Activated naive CD4-positive, alpha-beta T cell treated with anti-CD3 and anti-CD28 coated beads, Interleukin-2, amount 50 U/mL, for 16 hours (primary cell): ENCODE measurements around the gene FBXO38.

Experiments
- DNase-seq: peaks from one replicate; pipeline ENCODE4 v3.0.0-alpha.2; 2020

Gene FBXO38, protein sequence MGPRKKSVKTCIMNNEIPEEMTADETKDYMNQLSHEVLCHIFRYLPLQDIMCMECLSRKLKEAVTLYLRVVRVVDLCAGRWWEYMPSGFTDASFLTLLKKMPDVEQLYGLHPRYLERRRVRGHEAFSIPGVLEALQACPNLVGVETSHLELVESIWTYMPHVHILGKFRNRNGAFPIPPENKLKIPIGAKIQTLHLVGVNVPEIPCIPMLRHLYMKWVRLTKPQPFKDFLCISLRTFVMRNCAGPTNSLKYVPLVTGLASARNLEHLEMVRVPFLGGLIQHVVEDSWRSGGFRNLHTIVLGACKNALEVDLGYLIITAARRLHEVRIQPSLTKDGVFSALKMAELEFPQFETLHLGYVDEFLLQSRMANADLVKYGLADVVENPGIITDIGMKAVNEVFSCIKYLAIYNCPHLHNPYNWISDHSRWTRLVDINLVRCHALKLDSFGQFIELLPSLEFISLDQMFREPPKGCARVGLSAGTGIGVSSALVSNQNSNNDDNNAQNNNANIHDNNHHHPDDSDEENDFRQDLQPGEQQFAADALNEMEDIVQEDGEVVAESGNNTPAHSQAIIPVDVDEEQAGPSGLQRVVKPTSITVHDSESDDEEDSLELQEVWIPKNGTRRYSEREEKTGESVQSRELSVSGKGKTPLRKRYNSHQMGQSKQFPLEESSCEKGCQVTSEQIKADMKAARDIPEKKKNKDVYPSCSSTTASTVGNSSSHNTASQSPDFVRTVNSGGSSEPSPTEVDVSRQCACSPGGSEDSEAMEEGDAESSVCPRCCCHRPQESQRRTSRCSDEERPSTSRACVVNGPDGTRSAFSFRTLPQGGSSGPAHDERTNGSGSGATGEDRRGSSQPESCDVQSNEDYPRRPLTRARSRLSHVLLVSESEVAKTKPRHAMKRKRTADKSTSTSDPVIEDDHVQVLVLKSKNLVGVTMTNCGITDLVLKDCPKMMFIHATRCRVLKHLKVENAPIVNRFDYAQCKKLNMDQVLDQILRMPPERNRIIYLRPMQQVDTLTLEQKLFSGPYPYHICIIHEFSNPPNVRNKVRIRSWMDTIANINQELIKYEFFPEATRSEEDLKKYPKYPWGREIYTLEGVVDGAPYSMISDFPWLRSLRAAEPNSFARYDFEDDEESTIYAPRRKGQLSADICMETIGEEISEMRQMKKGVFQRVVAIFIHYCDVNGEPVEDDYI

DNA sequence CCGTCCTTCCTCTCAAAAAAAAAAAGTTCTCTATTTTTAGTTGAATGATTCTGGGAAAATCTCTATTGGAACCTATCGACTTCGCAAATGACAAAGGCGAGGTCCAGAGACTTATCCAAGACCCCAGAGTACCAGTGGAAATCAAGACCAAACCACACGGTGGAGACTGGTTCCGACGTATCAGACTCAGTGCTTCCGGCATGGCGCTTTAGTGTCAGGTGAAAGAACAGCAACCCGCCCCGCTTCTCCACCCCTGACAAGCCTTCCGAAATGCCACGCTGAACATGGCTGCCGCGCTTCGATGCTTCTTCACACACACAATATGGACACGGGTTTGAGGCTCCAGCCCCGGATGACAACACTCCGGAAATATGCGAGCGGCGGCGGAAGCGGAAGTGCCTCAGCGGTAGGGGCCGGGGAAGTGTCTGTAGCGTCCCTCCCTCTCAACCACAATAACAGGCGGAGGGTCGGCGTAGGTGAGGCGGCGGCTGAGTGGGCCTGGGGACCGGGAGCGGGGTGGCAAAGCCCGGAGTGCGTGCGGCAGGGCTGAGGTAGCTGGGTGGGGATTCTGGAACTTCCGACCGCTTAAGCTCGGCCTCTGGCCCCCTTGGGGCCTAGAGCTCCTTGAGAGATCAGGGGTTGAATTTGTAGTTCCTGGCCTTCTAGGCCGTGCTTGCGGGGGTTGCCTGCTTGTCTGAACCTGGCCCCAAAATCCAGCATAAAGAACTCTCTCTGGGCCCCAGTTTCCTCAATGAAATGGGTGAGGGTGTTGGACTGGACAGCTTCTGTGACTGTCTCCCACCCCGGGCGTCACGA, at the start of gene FBXO38:
FBXO38 (plus strand) TSS at position 395 of the 816 bp plus-strand sequence. CDS start 10,819 bp downstream, outside the sequence.
- peak; percentile 97 for DNase-seq

DNA sequence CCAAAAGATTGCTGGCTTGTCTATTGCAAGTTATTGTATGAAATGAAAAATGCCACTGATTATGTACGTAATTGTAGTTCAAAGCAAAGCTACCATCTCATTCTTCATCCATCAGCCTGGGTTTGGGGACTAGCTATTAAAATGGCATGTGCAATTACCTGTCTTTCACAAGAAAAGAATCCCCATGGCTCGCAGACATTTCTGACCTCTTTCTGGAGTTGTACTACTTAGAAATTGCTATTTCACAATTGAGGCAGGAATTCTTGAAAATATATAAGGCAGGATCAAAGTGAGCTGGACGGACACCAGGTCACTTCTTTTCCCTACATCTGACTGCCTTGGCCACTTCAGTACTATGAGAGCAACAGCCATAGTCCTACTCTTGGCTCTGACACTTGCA, 48.5 kb upstream of the FBXO38 start, which contains the start of gene SPINK9:
SPINK9 (plus strand) TSS at position 301 of the 400 bp plus-strand sequence; CDS start at position 356, 55 bp downstream.
- no peak for DNase-seq

DNA sequence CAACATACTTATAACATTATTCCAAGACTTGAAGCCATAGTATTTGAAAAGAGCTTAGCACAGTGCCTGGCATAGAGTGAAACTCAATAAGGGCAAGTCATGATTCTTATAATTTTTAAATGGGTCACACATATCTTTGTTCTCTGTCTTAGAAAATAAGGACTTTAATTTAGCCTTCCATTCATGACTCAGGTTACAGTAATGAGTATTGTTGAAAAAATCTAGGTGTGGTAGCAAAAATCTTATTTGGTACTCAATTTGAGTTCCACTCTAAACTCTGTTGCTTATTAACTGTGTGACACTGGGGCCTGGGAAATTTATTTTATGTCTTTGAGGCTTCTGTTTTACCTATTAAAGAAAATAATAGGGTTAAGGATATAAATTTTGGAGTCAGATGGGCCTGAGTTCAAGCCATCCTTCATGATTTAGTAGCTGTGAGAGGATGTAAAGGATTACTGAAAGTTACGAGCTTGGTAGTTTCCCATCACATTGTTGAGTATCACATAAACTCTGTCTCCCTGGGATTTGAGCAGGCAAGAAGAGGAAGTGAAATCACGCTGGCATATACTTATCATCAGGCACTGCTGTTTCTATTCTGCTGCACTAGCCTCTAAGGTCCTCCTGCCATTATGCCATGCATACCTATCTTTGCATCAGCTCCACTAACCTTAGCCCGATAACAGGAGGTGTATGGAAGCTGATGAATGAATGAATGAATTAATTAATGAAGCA, 46.9 kb upstream of the FBXO38 start:
- no peak for DNase-seq

DNA sequence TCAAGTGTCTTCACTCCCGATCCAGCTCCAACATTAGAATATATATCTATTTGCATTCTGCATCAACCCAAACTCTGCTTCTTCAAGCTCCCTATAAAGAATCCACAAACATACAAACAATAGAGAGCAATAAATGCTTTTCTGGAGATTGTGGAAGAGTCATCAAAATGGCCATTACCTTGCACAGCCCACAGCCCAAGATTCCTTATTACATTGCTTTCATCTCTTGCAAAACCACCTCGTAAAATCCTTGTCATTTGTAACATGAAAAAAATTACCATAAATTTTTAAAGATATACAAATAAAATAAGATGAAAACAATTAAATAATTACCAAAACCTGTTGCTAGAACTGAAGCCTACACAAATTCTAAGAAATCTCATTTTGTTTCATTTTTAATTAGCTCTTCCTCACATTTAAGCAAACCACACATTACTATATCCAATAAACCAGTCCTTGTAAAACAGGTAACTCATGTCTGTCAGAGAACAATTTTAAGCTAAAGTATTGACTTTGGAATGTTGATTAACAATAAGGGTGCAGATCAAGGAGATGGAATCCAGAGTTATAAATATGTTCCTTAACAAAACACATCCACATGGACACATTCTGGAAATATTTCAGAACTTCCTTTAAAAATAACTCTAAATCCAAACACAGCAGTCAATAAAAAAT, 41.2 kb upstream of the FBXO38 start:
- no peak for DNase-seq

DNA sequence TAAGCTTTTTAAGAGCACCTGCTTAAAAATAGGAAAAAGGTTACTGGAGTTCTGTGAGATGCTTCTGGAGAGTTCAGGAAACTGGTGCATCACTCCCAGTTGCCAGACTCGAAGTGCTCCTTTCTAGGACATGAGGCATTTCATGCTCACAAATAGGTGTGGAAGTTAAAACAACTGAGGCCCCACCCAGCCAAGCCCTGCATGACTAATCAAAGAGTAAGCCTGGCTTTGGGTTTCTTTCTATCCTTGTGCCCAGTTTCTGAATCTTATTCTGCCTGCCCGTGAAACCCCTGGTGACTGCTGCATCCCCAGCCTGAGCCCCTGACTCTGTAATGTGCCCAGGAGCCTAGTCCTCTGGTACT, 40.7 kb upstream of the FBXO38 start:
- no peak for DNase-seq

DNA sequence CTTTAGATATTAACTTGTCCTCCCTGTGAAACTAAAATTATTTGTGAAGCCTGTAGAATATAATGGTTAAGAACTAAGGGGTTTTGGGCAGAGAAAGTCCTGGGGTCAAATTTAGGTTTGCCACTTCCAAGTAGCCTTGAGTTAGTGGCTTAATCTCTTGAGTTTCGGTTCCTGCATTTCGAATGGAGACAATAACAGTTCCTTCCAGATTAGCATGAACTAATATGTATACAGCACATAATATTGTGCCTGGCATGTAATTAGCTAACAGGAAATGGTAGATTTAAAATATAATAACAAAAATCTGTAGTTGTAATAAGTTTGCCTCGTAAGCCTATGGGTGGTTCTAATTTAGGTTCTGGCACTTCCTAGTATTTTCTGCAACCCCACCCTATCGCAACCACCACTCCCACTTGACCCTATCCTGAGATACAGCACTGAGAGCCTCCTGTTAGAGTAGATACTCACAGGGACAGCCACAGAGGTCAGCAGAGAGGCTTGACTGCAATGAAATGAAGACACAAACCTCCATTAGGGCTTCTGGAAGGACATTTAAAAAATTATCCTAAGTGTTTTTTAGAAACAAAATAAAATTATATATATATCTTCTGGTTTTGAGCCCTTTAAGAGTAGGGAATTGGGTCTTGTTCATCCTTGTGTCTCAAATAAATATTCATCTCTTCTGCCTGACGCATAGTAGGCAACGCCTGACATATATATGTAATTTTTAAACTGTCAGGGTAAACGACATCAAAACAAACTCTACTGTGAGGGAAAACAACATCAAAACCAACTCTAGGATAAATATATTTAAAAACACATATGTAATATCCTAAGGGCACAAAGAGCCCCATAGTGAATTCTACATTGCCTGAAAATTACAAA, 39.9 kb upstream of the FBXO38 start:
- no peak for DNase-seq

DNA sequence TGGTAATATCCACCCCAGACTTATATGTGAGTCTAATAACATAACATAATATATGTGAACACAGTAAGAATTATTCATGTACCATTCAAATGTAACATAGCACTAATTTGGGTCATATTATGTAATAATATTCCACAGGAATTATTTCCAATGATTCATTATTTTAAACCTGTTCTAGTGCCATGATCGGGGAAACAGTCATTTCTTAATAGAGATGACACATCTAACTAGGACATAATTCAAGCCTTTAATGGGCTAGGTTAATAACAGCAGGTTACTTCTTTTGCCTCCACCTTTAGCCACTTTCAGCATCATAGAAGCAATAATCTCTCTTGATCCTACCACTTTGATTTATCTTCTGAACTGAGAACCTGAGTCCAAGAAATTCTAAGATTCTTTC, 36.1 kb upstream of the FBXO38 start:
- DNase-seq, result no peak

DNA sequence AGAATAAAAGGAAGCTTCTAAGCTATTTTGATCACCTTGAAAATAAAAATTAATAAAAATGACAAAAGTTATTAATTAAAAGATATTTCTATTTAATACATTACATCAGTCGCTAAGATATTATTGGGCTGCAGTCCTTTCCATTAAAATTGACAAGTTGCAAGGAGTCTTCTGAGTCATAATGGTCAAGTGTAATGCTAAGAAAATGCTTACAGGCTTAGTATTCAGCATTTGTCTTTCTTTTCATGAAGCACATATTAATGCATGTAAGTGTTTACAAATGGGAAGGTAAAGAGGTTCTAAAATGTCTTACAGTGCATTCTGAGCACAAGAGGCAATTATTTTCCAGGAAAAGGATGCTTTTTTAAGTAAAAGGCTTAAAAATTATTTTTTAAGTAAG, 31.1 kb upstream of the FBXO38 start:
- DNase-seq, result no peak

DNA sequence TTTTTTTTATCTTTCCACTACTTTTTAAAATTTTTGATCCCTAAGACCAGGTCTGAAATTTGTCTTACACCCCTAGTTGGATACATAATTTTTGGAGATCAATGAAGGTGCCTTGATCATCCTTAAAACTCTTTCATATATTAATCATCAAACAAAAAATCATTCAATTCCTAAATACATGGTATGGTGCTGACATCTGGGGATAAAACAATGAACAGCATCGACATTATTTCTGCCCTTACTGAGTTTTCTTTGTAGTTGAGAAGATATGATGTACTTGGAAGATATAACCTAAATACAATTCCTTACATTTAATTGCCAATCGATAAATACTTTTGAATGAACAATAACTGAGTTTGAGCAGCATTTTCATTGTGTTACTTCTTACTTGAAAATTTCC, 30.1 kb upstream of the FBXO38 start:
- DNase-seq, result no peak

DNA sequence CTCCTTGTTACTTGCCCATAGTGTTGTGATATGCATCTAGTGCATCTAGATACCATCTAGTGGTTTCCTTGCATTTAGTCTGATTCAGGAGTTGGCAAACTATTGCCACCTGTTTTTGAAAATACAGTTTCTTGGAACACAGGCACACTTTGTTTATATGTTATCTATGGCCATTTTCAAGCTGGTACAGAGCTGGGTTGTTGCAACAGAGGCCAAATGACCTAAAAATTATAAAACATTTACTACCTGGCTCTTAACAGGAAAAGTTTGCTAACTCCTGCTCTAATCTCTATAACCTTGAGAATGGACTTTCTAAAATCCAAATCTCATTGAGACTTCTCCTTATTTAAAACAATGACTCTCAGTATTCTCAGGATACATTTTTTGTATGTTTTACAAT, 19.4 kb upstream of the FBXO38 start:
- DNase-seq, result no peak

DNA sequence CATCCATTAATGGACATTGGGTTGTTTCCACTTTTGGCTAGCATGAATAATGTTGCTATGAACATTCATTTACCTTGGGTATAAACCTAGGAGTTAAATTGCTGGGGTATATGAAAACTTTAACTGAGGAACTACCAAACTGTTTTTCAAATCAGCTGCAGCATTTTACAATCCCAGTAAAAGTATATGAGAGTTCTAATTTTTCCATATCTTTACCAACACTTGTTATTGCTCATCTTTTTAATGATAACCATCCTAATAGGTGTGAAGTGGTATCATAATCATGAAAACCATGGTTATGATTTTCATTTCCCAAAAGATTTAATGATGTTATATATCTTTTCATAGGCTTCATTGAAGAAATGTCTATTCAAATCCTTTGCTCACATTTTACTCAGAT, 15.5 kb upstream of the FBXO38 start:
- no peak for DNase-seq

DNA sequence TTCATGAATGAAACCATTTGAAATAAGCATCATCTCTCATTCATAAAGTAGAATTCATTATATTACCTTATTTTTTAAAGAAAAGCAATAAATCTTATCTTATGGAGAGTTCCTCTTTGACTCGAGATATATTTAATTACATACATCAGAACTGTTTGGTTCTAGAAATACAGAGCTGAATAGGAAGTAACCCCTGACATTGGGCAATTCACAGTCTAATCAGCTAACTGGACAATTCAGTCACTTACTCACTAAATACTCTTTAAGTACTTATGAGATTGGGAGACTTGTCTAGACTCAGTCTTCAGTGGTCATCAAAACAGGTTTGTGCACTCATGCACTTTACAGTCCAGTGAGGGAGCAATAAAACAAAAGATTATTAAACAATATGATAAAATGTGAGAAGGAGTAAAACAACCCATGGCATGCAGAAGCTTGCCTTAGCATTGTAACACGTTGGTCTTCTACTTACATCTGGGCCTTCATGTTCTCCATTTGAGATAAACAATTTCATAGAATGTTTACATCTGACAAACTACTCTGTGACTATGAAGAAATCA, 11.5 kb upstream of the FBXO38 start:
- no peak for DNase-seq

DNA sequence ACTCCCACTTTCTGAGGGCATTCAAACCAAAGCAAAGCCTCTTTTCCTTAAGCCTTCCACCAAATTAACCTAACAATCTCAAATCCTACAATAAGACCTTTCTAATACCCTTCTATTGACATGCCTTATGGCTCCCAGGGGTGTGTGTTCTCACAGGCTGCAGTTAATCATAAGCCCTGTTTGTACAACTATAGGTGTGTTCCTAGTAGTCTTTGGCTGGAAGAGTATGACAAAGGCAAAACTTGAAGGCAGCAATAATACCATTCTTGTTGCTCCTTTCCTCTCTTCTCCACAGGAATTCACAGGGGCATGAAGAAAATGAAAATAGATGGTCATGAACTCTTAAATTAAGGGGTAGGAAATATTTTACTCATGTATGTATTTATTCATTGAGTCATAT, 10.9 kb upstream of the FBXO38 start:
- DNase-seq, result no peak

DNA sequence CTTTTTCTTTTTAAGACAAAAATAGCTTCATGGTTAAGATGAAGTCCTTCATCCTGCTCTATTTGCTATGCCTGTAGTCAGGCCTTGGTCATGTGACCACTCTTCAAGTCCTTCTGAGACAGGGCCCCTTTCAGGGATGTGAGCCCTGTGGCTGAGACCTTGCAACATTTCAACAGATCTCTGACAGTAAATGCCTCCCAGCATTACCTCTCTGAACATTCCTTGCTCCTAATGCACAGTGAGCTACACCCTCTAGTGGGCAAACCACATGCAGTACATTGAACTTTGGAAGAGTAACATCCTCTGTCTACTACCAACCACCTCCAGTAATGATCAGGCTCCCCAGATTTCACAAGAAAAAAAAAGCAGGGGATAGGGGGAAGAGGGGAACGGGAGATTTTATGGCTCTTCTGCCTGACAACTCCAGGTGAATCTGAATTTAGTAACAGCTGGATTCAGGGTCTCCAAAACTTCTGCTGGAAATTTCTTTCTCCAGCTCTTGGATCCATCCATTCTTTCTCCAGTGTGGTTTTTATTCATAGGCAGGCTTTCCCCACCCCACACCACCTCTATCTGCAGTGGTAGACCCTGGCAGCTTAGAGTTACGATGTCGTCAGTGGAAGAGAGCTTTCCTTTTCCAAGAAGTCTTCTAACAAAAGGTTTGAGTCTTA, 8.9 kb upstream of the FBXO38 start:
- no peak for DNase-seq

DNA sequence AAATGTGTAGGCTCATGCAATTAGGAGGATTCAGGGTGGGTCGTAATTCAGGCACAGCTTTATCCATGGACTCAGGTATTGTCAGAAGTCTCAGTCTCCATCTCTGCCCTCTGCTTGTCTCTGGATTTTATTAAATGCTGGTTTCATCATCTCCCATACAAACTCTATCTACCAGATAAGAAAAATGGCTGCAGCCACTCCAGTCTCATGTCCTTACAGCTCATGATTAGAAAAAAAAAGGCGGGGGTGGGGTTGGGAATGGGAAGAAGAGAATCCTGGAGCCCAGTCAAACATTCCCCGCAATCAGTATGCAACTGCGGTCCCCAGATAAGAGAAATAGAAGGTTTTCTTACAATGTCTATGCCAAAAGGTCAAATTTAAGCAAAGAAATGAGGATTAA, 7.6 kb upstream of the FBXO38 start:
- no peak for DNase-seq

DNA sequence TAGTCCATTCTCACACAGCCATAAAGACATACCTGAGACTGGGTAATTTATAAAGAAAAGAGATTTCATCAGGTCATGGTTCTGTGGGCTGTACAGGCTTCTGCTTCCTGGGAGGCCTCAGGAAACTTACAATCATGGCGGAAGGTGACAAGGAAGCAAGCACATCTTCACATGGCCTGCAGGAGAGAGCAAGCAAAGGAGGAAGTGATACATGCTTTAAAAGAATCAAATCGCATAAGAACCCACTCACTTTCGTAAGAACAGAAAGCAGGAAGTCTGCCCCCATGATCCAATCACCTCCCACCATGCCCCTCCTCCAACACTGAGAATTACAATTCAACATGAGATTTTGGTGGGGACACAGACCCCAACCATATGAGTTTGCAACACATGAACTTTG, 5.1 kb upstream of the FBXO38 start:
- no peak for DNase-seq

DNA sequence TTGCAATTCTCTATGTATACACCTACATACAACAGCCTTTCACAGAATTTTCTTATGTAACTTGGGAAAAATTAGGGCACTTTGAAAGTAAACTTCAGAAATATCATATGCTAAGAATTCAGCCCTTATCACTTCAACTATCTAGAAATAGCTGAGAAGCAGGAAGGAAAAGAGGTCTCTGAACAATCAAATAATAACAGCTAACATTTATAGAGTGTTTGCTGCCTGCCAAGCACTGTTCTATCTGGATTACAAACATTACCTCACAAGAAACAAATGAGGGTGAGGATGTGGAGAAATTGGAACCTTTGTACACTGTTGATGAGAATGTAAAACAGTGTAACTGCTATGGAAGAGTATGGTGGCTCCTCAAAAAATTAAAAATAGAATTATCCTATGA, 4.4 kb upstream of the FBXO38 start:
- DNase-seq, result no peak

DNA sequence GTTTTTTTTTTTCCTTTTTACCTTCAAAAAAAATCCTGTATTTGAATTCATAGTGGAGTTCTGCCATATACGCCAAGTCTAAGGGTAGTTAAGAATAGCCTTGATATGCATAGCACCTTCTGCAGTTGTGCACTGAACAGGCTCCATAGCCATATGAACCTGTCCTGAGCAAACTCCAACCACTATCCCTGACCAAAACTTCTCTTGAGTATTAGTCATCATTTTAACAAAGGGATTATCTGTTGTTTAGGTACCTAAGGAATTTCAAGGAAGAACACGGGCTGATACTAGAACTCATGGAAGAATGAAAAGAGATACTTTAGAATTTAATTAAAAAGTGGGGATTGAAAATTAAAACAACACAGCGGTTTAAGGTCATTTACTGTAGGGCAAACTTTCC, 1.9 kb upstream of the FBXO38 start:
- no peak for DNase-seq

DNA sequence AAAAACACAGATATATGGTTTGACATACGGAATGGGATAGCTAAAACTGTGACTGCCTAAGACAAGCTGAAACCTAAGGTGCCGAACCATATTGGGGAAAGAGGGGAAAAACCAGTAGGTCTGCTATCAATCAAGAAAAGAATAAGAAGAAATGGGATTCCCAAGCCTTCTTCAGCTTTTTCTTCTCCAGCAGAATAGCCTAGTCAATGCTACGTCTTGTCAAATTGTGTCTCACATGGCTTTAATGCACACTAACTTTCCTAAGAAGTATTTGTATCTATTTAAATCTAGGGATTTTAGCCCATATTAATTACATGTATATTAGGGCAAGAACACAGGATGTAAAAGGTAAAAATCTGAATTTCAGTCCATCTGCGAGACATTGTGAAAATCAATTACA, 797 bp upstream of the FBXO38 start:
- DNase-seq, result no peak
